Left kidney (tissue), 2 donors: ENCODE results near the gene SBNO2. TPM values are rescaled to one million over a fixed set of nuclear protein-coding genes. Genes with fewer than 3 reads are reported as not detected.

ENCODE experiments used
- DNase-seq: peaks from one replicate; pipeline ENCODE4 v3.0.0-alpha.2; 2013
- polyA plus RNA-seq: library from polyadenylated mRNA; unstranded; fragments of 120-200 nt; gene quantifications from one replicate; pipeline ENCODE4 v1.2.1, GENCODE V29; 2013; ENCODE audit not compliant: insufficient read length

SBNO2 gene
- polyA plus RNA-seq, 1 donor, result 15.1 TPM

GRCh38 chr19:1058112-1058511 is 116.0 kb downstream of the SBNO2 start:
- no peak for DNase-seq

Other genes starting within 250 kb of the SBNO2 start
- 28.3 TPM for gene ARID3A, start 248.2 kb downstream of the SBNO2 start, polyA plus RNA-seq
- 30.4 TPM for gene WDR18, start 189.9 kb downstream of the SBNO2 start, polyA plus RNA-seq
- 0.71 TPM for gene GRIN3B, start 173.8 kb downstream of the SBNO2 start, polyA plus RNA-seq
- 92.5 TPM for gene TMEM259, start 153.1 kb downstream of the SBNO2 start, polyA plus RNA-seq
- gene RNU6-2, start 152.7 kb downstream of the SBNO2 start, polyA plus RNA-seq, result not detected
- 164 TPM for gene CNN2, start 147.7 kb downstream of the SBNO2 start, polyA plus RNA-seq
- gene ABCA7, start 134.2 kb downstream of the SBNO2 start, polyA plus RNA-seq, result 7.6 TPM
- 7.2 TPM for gene ARHGAP45, start 107.1 kb downstream of the SBNO2 start, polyA plus RNA-seq
- 130 TPM for gene POLR2E, start 78.9 kb downstream of the SBNO2 start, polyA plus RNA-seq
- 224 TPM for gene GPX4, start 70.3 kb downstream of the SBNO2 start, polyA plus RNA-seq
- gene STK11, start 31.5 kb upstream of the SBNO2 start, polyA plus RNA-seq, result 56.2 TPM
- 1.4 TPM for gene CBARP, start 63.7 kb upstream of the SBNO2 start, polyA plus RNA-seq
- 76.3 TPM for gene ATP5F1D, start 67.5 kb upstream of the SBNO2 start, polyA plus RNA-seq
- gene MIDN, start 74.3 kb upstream of the SBNO2 start, polyA plus RNA-seq, result 43.8 TPM
- gene CIRBP, start 95.1 kb upstream of the SBNO2 start, polyA plus RNA-seq, result 895 TPM
- 16.2 TPM for gene FAM174C, start 101.3 kb upstream of the SBNO2 start, polyA plus RNA-seq
- gene EFNA2, start 111.6 kb upstream of the SBNO2 start, polyA plus RNA-seq, result 1.4 TPM
- 40.2 TPM for gene NDUFS7, start 209.6 kb upstream of the SBNO2 start, polyA plus RNA-seq
- gene GAMT, start 227.3 kb upstream of the SBNO2 start, polyA plus RNA-seq, result 25.7 TPM
- gene DAZAP1, start 233.3 kb upstream of the SBNO2 start, polyA plus RNA-seq, result 91.8 TPM